Measurements from ENCODE around the gene LRP1B.

The LRP1B gene

GRCh38 chr2:142040556-142040955, 90.3 kb downstream of the LRP1B start:
- no peak for DNase-seq

- DNase-seq, result no peak
These were observed 92.0 kb downstream of the LRP1B start for GRCh38 chr2:142038826-142039225.

GRCh38 chr2:142037744-142038143, 93.1 kb downstream of the LRP1B start:
- no peak for DNase-seq

- no peak for DNase-seq
These were observed 93.8 kb downstream of the LRP1B start for GRCh38 chr2:142037066-142037465.

- no peak for DNase-seq
These were observed 97.4 kb downstream of the LRP1B start for GRCh38 chr2:142033393-142033792.

GRCh38 chr2:142031656-142032055, 99.2 kb downstream of the LRP1B start:
- DNase-seq, result no peak

- DNase-seq, result no peak
These were observed 100.1 kb downstream of the LRP1B start for GRCh38 chr2:142030735-142031134.

- DNase-seq, result no peak
These were observed 100.8 kb downstream of the LRP1B start for GRCh38 chr2:142029974-142030373.

GRCh38 chr2:142025394-142025793, 105.4 kb downstream of the LRP1B start:
- no peak for DNase-seq

- DNase-seq, result no peak
These were observed 110.4 kb downstream of the LRP1B start for GRCh38 chr2:142020368-142020767.

GRCh38 chr2:142014536-142014935, 116.3 kb downstream of the LRP1B start:
- DNase-seq, result no peak

GRCh38 chr2:142012797-142013196, 118.0 kb downstream of the LRP1B start:
- DNase-seq, result no peak

- no peak for DNase-seq
These were observed 120.1 kb downstream of the LRP1B start for GRCh38 chr2:142010477-142011270.

GRCh38 chr2:142008135-142008744, 122.6 kb downstream of the LRP1B start:
- DNase-seq, result no peak

- DNase-seq, result no peak
These were observed 136.8 kb downstream of the LRP1B start for GRCh38 chr2:141994066-141994465.

GRCh38 chr2:141992695-141993094, 138.1 kb downstream of the LRP1B start:
- no peak for DNase-seq

GRCh38 chr2:141968433-141968832, 162.4 kb downstream of the LRP1B start:
- DNase-seq, result no peak

GRCh38 chr2:141967980-141968379, 162.8 kb downstream of the LRP1B start:
- DNase-seq, result no peak

GRCh38 chr2:141967503-141967902, 163.3 kb downstream of the LRP1B start:
- DNase-seq, result no peak

- DNase-seq, result no peak
These were observed 170.9 kb downstream of the LRP1B start for GRCh38 chr2:141959941-141960340.

- DNase-seq, result no peak
These were observed 171.8 kb downstream of the LRP1B start for GRCh38 chr2:141959016-141959415.

- DNase-seq, result no peak
These were observed 172.9 kb downstream of the LRP1B start for GRCh38 chr2:141957827-141958450.

GRCh38 chr2:141957321-141957720, 173.5 kb downstream of the LRP1B start:
- no peak for DNase-seq
